ENCODE measurements around the gene ATL1. TPM values are rescaled to one million over a fixed set of nuclear protein-coding genes. Genes with fewer than 3 reads are reported as not detected.

The ATL1 gene
- total and polyA plus RNA-seq, 7 experiments from 2014 or later = 1.4 to 4.2 (median 3.8) TPM

DNA sequence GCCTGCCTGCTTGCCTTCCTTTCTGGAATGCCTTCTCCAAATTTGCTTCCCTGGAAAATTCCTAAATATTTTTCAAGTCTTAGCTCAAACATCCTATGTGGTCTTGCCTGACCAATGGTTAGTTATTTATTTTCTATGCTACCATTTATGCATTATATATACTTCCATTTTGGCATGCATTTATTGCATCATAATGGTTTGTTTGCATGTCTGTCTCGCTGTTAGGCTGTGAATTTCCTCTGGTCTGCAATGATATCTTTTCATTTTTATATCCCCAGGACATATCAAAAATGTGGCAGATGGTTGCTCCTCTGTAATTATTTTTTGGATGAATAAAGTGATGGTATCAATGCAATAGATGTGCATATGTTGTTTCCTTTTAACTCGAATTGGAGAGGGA is 30.5 kb downstream of the ATL1 start:
- peaks cover 0 to 17% (median 8%) of the 10 kb centered on the region in 5 donors for H3K36me3 Mint-ChIP-seq
- DNase-seq = no peak
- Histone ChIP-seq H3K4me1 (ENCODE audit: control insufficient read depth in 2 of 2, insufficient read depth in 2 of 2, low read length in 2 of 2) (no peaks in the 10 kb centered on the region), H3K27me3 (ENCODE audit: control insufficient read depth in 2 of 2, insufficient read depth in 2 of 2, low read length in 2 of 2) (no peaks in the 10 kb centered on the region), H3K9me3 (ENCODE audit: control insufficient read depth in 2 of 3, low read length in 3 of 3) (no peaks in the 10 kb centered on the region), H3K27ac (ENCODE audit: low read depth, low read length) (no peak overlapping the region), H3K36me3 (ENCODE audit: control insufficient read depth in 2 of 3, insufficient read depth in 3 of 3, low read length in 3 of 3) (no peaks in the 10 kb centered on the region), H3K4me3 (ENCODE audit: low read length) (no peak overlapping the region)
- no peak overlapping the region for H3K27ac Mint-ChIP-seq
- CTCF ChIA-PET = no interaction called here
- no peaks in the 10 kb centered on the region for H3K9me3 Mint-ChIP-seq
- no peak overlapping the region for H3K4me3 Mint-ChIP-seq
- peaks cover 0 to 2% (median 0%) of the 10 kb centered on the region in 7 donors for H3K4me1 Mint-ChIP-seq
- POLR2A ChIA-PET = no interaction called here
- intact Hi-C loops (cut with micrococcal nuclease) = no loop called here
- ATAC-seq = no peak
- H3K27me3 Mint-ChIP-seq = peaks cover 0 to 16% (median 0%) of the 10 kb centered on the region in 5 donors

GRCh38 chr14:50594577-50595316 is 34.8 kb downstream of the ATL1 start:
- ATAC-seq = no peak
- Mint-ChIP-seq H3K4me3 (no peak overlapping the region), H3K27me3 (peaks cover 0 to 9% (median 0%) of the 10 kb centered on the region in 5 donors), H3K4me1 (peaks cover 0 to 2% (median 0%) of the 10 kb centered on the region in 7 donors), H3K27ac (no peak overlapping the region), H3K36me3 (peaks cover 0 to 13% (median 8%) of the 10 kb centered on the region in 5 donors), H3K9me3 (no peaks in the 10 kb centered on the region)
- intact Hi-C loops (cut with micrococcal nuclease) = no loop called here
- Histone ChIP-seq H3K9me3 (ENCODE audit: control insufficient read depth in 2 of 3, low read length in 3 of 3) (no peaks in the 10 kb centered on the region), H3K4me1 (ENCODE audit: control insufficient read depth in 2 of 2, insufficient read depth in 2 of 2, low read length in 2 of 2) (no peaks in the 10 kb centered on the region), H3K36me3 (ENCODE audit: control insufficient read depth in 2 of 3, insufficient read depth in 3 of 3, low read length in 3 of 3) (no peaks in the 10 kb centered on the region), H3K27ac (ENCODE audit: low read depth, low read length) (no peak overlapping the region), H3K4me3 (ENCODE audit: low read length) (no peak overlapping the region), H3K27me3 (ENCODE audit: control insufficient read depth in 2 of 2, insufficient read depth in 2 of 2, low read length in 2 of 2) (no peaks in the 10 kb centered on the region)
- CTCF ChIA-PET = no interaction called here
- no peak for DNase-seq
- POLR2A ChIA-PET = no interaction called here

GRCh38 chr14:50598765-50599164 is 38.8 kb downstream of the ATL1 start:
- POLR2A ChIA-PET = no interaction called here
- no peak overlapping the region for H3K27ac ChIP-seq (ENCODE audit: low read depth, low read length)
- H3K27me3 ChIP-seq (ENCODE audit: control insufficient read depth in 2 of 2, insufficient read depth in 2 of 2, low read length in 2 of 2) = no peaks in the 10 kb centered on the region
- H3K36me3 Mint-ChIP-seq = peaks cover 0 to 4% (median 0%) of the 10 kb centered on the region in 5 donors
- no peak for DNase-seq
- H3K4me3 ChIP-seq (ENCODE audit: low read length) = no peak overlapping the region
- H3K9me3 Mint-ChIP-seq = no peaks in the 10 kb centered on the region
- no peak overlapping the region for H3K27ac Mint-ChIP-seq
- CTCF ChIA-PET = interaction anchor here (0.7 to 0.8 kb wide), 3 partner anchors 22 to 260 kb away, joined by 3 read pairs; no protein-coding TSS in a partner anchor
- H3K9me3 ChIP-seq (ENCODE audit: control insufficient read depth in 2 of 3, low read length in 3 of 3) = no peaks in the 10 kb centered on the region
- no peak for ATAC-seq
- H3K4me1 Mint-ChIP-seq = peaks cover 0 to 4% (median 0%) of the 10 kb centered on the region in 7 donors
- H3K27me3 Mint-ChIP-seq = peaks cover 0 to 5% (median 0%) of the 10 kb centered on the region in 5 donors
- H3K4me1 ChIP-seq (ENCODE audit: control insufficient read depth in 2 of 2, insufficient read depth in 2 of 2, low read length in 2 of 2) = no peaks in the 10 kb centered on the region
- H3K4me3 Mint-ChIP-seq = no peak overlapping the region
- intact Hi-C loops (cut with micrococcal nuclease) = no loop called here
- H3K36me3 ChIP-seq (ENCODE audit: control insufficient read depth in 2 of 3, insufficient read depth in 3 of 3, low read length in 3 of 3) = no peaks in the 10 kb centered on the region

- H3K27ac Mint-ChIP-seq = no peak overlapping the region
- no peak overlapping the region for H3K27ac ChIP-seq (ENCODE audit: low read depth, low read length)
- intact Hi-C loops (cut with micrococcal nuclease) = loop anchor here (1.0 to 5.0 kb wide), 5 partner anchors 112 to 260 kb away; no protein-coding TSS in a partner anchor
- POLR2A ChIA-PET = no interaction called here
- H3K27me3 ChIP-seq (ENCODE audit: control insufficient read depth in 2 of 2, insufficient read depth in 2 of 2, low read length in 2 of 2) = no peaks in the 10 kb centered on the region
- H3K4me1 ChIP-seq (ENCODE audit: control insufficient read depth in 2 of 2, insufficient read depth in 2 of 2, low read length in 2 of 2) = no peaks in the 10 kb centered on the region
- no peak overlapping the region for H3K4me3 ChIP-seq (ENCODE audit: low read length)
- no peak overlapping the region for H3K4me3 Mint-ChIP-seq
- peaks cover 0 to 3% (median 0%) of the 10 kb centered on the region in 5 donors for H3K27me3 Mint-ChIP-seq
- no peaks in the 10 kb centered on the region for H3K36me3 Mint-ChIP-seq
- peak in 4 of 9 donors; percentile 7 to 21 (median 16) for DNase-seq
- peaks cover 0 to 4% (median 0%) of the 10 kb centered on the region in 7 donors for H3K4me1 Mint-ChIP-seq
- no peak for ATAC-seq
- no peaks in the 10 kb centered on the region for H3K9me3 Mint-ChIP-seq
- no peaks in the 10 kb centered on the region for H3K9me3 ChIP-seq (ENCODE audit: control insufficient read depth in 2 of 3, low read length in 3 of 3)
- CTCF ChIA-PET = interaction anchor here (0.7 to 1.9 kb wide), 6 partner anchors 8 to 916 kb away, joined by 3 to 5 read pairs (median 4); no protein-coding TSS in a partner anchor
- H3K36me3 ChIP-seq (ENCODE audit: control insufficient read depth in 2 of 3, insufficient read depth in 3 of 3, low read length in 3 of 3) = no peaks in the 10 kb centered on the region
Observed at GRCh38 chr14:50599700-50600444, 39.9 kb downstream of the ATL1 start.

DNA sequence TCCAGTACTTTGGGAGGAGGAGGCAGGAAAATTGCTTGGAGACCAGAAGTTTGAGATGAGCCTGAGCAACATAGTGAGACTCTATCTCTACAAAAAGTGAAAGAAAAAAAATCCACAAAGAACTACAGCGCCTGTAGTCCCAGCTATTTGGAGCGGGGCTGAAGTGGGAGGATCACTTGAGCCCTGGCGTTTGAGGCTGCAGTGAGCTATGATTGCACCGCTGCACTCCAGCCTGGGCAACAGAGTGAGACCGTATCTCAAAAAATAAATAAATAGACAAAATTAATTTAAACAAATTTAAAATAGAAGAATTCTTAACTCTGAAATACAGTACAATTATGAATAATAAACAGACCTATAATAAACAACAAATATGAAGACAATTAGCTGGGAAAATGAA is 40.9 kb downstream of the ATL1 start:
- POLR2A ChIA-PET = interaction anchor here (1.2 kb wide), 1 partner anchor 36 kb away, joined by 3 read pairs; no protein-coding TSS in a partner anchor
- H3K4me3 ChIP-seq (ENCODE audit: low read length) = no peak overlapping the region

DNA sequence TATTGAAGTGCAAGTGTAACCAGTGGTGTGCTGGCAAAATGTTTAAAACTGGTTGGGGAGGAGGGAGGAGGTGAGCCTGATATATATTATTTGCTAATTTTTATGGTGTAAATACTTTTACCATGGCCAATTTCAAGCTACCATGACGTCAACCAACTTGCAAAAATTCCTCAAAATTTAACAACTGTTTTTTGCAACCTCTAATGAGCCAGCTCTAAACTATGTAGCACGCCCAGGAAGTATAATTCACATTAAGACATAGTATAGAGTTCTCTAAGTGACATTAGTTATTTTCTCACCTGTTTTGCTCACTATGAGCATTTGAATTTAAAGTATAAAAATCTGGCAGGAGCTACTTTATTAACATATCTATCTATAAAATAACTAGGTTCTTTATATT is 41.4 kb downstream of the ATL1 start:
- intact Hi-C loops (cut with micrococcal nuclease) = loop anchor here (2.0 to 5.0 kb wide), 2 partner anchors 111 to 113 kb away; no protein-coding TSS in a partner anchor
- Histone ChIP-seq H3K4me3 (ENCODE audit: low read length) (no peak overlapping the region), H3K27ac (ENCODE audit: low read depth, low read length) (no peak overlapping the region), H3K4me1 (ENCODE audit: control insufficient read depth in 2 of 2, insufficient read depth in 2 of 2, low read length in 2 of 2) (no peaks in the 10 kb centered on the region), H3K36me3 (ENCODE audit: control insufficient read depth in 2 of 3, insufficient read depth in 3 of 3, low read length in 3 of 3) (no peaks in the 10 kb centered on the region), H3K9me3 (ENCODE audit: control insufficient read depth in 2 of 3, low read length in 3 of 3) (no peaks in the 10 kb centered on the region), H3K27me3 (ENCODE audit: control insufficient read depth in 2 of 2, insufficient read depth in 2 of 2, low read length in 2 of 2) (no peaks in the 10 kb centered on the region)
- ChIA-PET POLR2A (interaction anchor here (1.2 kb wide), 1 partner anchor 36 kb away, joined by 3 read pairs; no protein-coding TSS in a partner anchor), CTCF (interaction anchor here (0.5 to 1.9 kb wide), 9 partner anchors 10 to 617 kb away, joined by 3 to 13 read pairs (median 5); no protein-coding TSS in a partner anchor)
- peaks cover 0 to 3% (median 0%) of the 10 kb centered on the region in 5 donors for H3K27me3 Mint-ChIP-seq
- no peak overlapping the region for H3K27ac Mint-ChIP-seq
- ATAC-seq = no peak
- DNase-seq = no peak
- H3K36me3 Mint-ChIP-seq = no peaks in the 10 kb centered on the region
- no peaks in the 10 kb centered on the region for H3K9me3 Mint-ChIP-seq
- H3K4me1 Mint-ChIP-seq = peaks cover 0 to 4% (median 0%) of the 10 kb centered on the region in 7 donors
- no peak overlapping the region for H3K4me3 Mint-ChIP-seq

More for the DNA sequence above, 40.9 kb downstream of the ATL1 start:
- no peaks in the 10 kb centered on the region for H3K9me3 Mint-ChIP-seq
- H3K36me3 Mint-ChIP-seq = no peaks in the 10 kb centered on the region
- H3K4me3 Mint-ChIP-seq = no peak overlapping the region
- DNase-seq = no peak
- no peak overlapping the region for H3K27ac Mint-ChIP-seq
- Histone ChIP-seq H3K27ac (ENCODE audit: low read depth, low read length) (no peak overlapping the region), H3K4me1 (ENCODE audit: control insufficient read depth in 2 of 2, insufficient read depth in 2 of 2, low read length in 2 of 2) (no peaks in the 10 kb centered on the region), H3K36me3 (ENCODE audit: control insufficient read depth in 2 of 3, insufficient read depth in 3 of 3, low read length in 3 of 3) (no peaks in the 10 kb centered on the region), H3K9me3 (ENCODE audit: control insufficient read depth in 2 of 3, low read length in 3 of 3) (no peaks in the 10 kb centered on the region), H3K27me3 (ENCODE audit: control insufficient read depth in 2 of 2, insufficient read depth in 2 of 2, low read length in 2 of 2) (no peaks in the 10 kb centered on the region)
- CTCF ChIA-PET = interaction anchor here (0.6 to 1.9 kb wide), 10 partner anchors 9 to 915 kb away, joined by 3 to 13 read pairs (median 4); no protein-coding TSS in a partner anchor
- peaks cover 0 to 3% (median 0%) of the 10 kb centered on the region in 5 donors for H3K27me3 Mint-ChIP-seq
- peaks cover 0 to 4% (median 0%) of the 10 kb centered on the region in 7 donors for H3K4me1 Mint-ChIP-seq
- intact Hi-C loops (cut with micrococcal nuclease) = loop anchor here (1.0 to 5.0 kb wide), 5 partner anchors 111 to 259 kb away; no protein-coding TSS in a partner anchor
- ATAC-seq = no peak

All from naive thymus-derived CD4-positive, alpha-beta T cell (primary cell).